H1 (cell line): ENCODE data around the gene EEPD1. TPM values are rescaled to one million over a fixed set of nuclear protein-coding genes. Genes with fewer than 3 reads are reported as not detected.

Experiments used
- CTCF ChIA-PET: fragments of 300-600 bp; sonication (Branson Sonifier 250); formaldehyde crosslinking; loops from one replicate; lab custom pipeline; 2021; ENCODE audit not compliant: partially characterized antibody; lab: Charles Lee
- POLR2A ChIA-PET: fragments of 300-600 bp; sonication (Branson Sonifier 250); formaldehyde crosslinking; loops from one replicate; lab custom pipeline; 2021; ENCODE audit warnings: inconsistent platforms; ENCODE audit not compliant: partially characterized antibody; lab: Charles Lee
- DNase-seq, 2 experiments: peaks; one replicate each; pipeline versions ENCODE4 v3.0.0 to v3.0.0-alpha.2; 2010 to 2022; ENCODE audit warnings: low spot score in 2 of 2, low read depth in 1 of 2, mixed read lengths in 1 of 2
- FAIRE-seq: peaks from 2 replicates; lab custom pipeline; 2011; peaks lifted over from hg19 to GRCh38; lab: Jason Lieb, UNC
- H2AFZ ChIP-seq: 2 replicates; pipeline ENCODE4 v1.8.1; 2012; ENCODE audit warnings: low read length, inconsistent platforms
- H2AK5ac ChIP-seq: 2 replicates; pipeline ENCODE4 v1.6.1; 2013; ENCODE audit warnings: low read depth, low read length
- H2BK120ac ChIP-seq: replicated peaks from 2 replicates; pipeline ENCODE3; 2013; ENCODE audit warnings: low read depth, low read length, inconsistent platforms
- H2BK12ac ChIP-seq: 2 replicates; pipeline ENCODE4 v1.6.1; 2013; ENCODE audit warnings: low read depth, low read length
- H2BK15ac ChIP-seq: 2 replicates; pipeline ENCODE4 v1.6.1; 2013; ENCODE audit warnings: low read length
- H2BK20ac ChIP-seq: 2 replicates; pipeline ENCODE4 v1.6.1; 2013; ENCODE audit warnings: low read length
- H2BK5ac ChIP-seq: 2 replicates; pipeline ENCODE4 v1.6.1; 2013; ENCODE audit warnings: low read depth, low read length
- H3K14ac ChIP-seq: 2 replicates; pipeline ENCODE4 v1.6.1; 2013; ENCODE audit warnings: inconsistent platforms; ENCODE audit not compliant: insufficient read length
- H3K18ac ChIP-seq: 2 replicates; pipeline ENCODE4 v1.6.1; 2013; ENCODE audit warnings: low read length; ENCODE audit errors: extremely low read depth
- H3K23ac ChIP-seq: 2 replicates; pipeline ENCODE4 v1.6.1; 2013; ENCODE audit warnings: inconsistent platforms; ENCODE audit not compliant: insufficient read length
- H3K23me2 ChIP-seq: 2 replicates; pipeline ENCODE4 v1.6.1; 2013; ENCODE audit warnings: low read depth, low read length
- H3K27ac ChIP-seq: 2 replicates; pipeline ENCODE4 v1.6.1; 2011; ENCODE audit warnings: low read depth, low read length, inconsistent platforms
- H3K27me3 ChIP-seq, 4 experiments: replicated peaks in 1 of 4; 1 replicate in 1 of 4; 2 replicates in 3 of 4; pipeline versions ENCODE4 v1.6.1 to v1.8.1; 2011 to 2013; ENCODE audit warnings: low read length in 3 of 4, mild to moderate bottlenecking in 3 of 4, inconsistent platforms in 2 of 4, mixed read lengths in 2 of 4, moderate library complexity in 1 of 4; ENCODE audit not compliant: control insufficient read depth in 3 of 4, insufficient read depth in 3 of 4; ENCODE audit errors: extremely low read depth in 1 of 4
- H3K36me3 ChIP-seq, 4 experiments: 2 replicates each; pipeline versions ENCODE4 v1.6.1 to v1.8.1; 2011 to 2013; ENCODE audit warnings: mild to moderate bottlenecking in 4 of 4, low read length in 3 of 4, moderate library complexity in 2 of 4, control low read depth in 1 of 4, inconsistent platforms in 1 of 4; ENCODE audit not compliant: insufficient read depth in 4 of 4, control insufficient read depth in 2 of 4
- H3K4ac ChIP-seq: replicated peaks from 2 replicates; pipeline ENCODE3; 2013; ENCODE audit warnings: low read length, low read depth, mixed read lengths, inconsistent platforms; ENCODE audit not compliant: insufficient read length
- H3K4me1 ChIP-seq, 4 experiments: replicated peaks in 1 of 4; 1 replicate in 1 of 4; 2 replicates in 3 of 4; pipeline versions ENCODE4 v1.6.1 to v1.8.1; 2011 to 2013; ENCODE audit warnings: low read length in 3 of 4, inconsistent platforms in 2 of 4, mixed read lengths in 1 of 4; ENCODE audit not compliant: insufficient read depth in 4 of 4, control insufficient read depth in 3 of 4
- H3K4me2 ChIP-seq, 2 experiments: 2 replicates each; pipeline versions ENCODE4 v1.6.1 to v1.8.1; 2011 to 2013; ENCODE audit warnings: low read depth in 2 of 2, low read length in 2 of 2, control low read depth in 1 of 2, inconsistent platforms in 1 of 2, mild to moderate bottlenecking in 1 of 2; ENCODE audit not compliant: insufficient read depth in 1 of 2
- H3K4me3 ChIP-seq, 4 experiments: fragments of 200-600, 300-600 bp in 1 of 4; sonication (generic), shearing (Covaris generic), sonication (Bioruptor Twin) in 1 of 4; 2 replicates each; pipeline versions ENCODE4 v1.5.1 to v1.8.1; 2011 to 2016; ENCODE audit warnings: low read length in 4 of 4, low read depth in 3 of 4, control low read depth in 2 of 4, inconsistent platforms in 2 of 4, mild to moderate bottlenecking in 2 of 4, mixed read lengths in 1 of 4, moderate library complexity in 1 of 4; ENCODE audit not compliant: insufficient read depth in 2 of 4; ENCODE audit errors: extremely low read depth in 1 of 4
- H3K56ac ChIP-seq: replicated peaks from 2 replicates; pipeline ENCODE3; 2013; ENCODE audit warnings: low read depth, mild to moderate bottlenecking, mixed read lengths, low read length, inconsistent platforms; ENCODE audit not compliant: insufficient read length
- H3K79me1 ChIP-seq: 2 replicates; pipeline ENCODE4 v1.6.1; 2013; ENCODE audit warnings: low read depth, low read length, control low read depth
- H3K79me2 ChIP-seq, 2 experiments: 2 replicates each; pipeline versions ENCODE4 v1.6.1 to v1.8.1; 2012 to 2013; ENCODE audit warnings: low read length in 2 of 2, mild to moderate bottlenecking in 2 of 2, inconsistent platforms in 1 of 2; ENCODE audit not compliant: insufficient read depth in 2 of 2, control insufficient read depth in 1 of 2
- H3K9ac ChIP-seq, 4 experiments: replicated peaks in 1 of 4; 1 replicate in 1 of 4; 2 replicates in 3 of 4; pipeline versions ENCODE4 v1.6.1 to v1.8.1; 2011 to 2013; ENCODE audit warnings: low read depth in 3 of 4, low read length in 3 of 4, control low read depth in 2 of 4, mild to moderate bottlenecking in 2 of 4, moderate library complexity in 2 of 4, inconsistent platforms in 1 of 4; ENCODE audit errors: extremely low read depth in 1 of 4
- H3K9me3 ChIP-seq, 2 experiments: 2 replicates each; pipeline versions ENCODE4 v1.6.1 to v1.8.1; 2012 to 2013; ENCODE audit warnings: mild to moderate bottlenecking in 2 of 2, moderate library complexity in 2 of 2, control low read depth in 1 of 2, inconsistent platforms in 1 of 2, low read depth in 1 of 2, low read length in 1 of 2, mixed read lengths in 1 of 2; ENCODE audit not compliant: insufficient read depth in 2 of 2
- H4K20me1 ChIP-seq, 2 experiments: replicated peaks in 1 of 2; 2 replicates each; pipeline versions ENCODE3 to v1.8.1; 2011 to 2013; ENCODE audit warnings: inconsistent platforms in 2 of 2, low read length in 2 of 2, mild to moderate bottlenecking in 1 of 2; ENCODE audit not compliant: insufficient read depth in 2 of 2, control insufficient read depth in 1 of 2
- H4K5ac ChIP-seq: 2 replicates; pipeline ENCODE4 v1.6.1; 2013; ENCODE audit warnings: low read length, low read depth, mixed read lengths, inconsistent platforms; ENCODE audit not compliant: insufficient read length
- H4K8ac ChIP-seq: 2 replicates; pipeline ENCODE4 v1.8.0; 2013; ENCODE audit warnings: mild to moderate bottlenecking, moderate library complexity, low read length, inconsistent platforms; ENCODE audit not compliant: insufficient read depth; ENCODE audit errors: extremely low read depth
- H4K91ac ChIP-seq: replicated peaks from 2 replicates; pipeline ENCODE3; 2013; ENCODE audit warnings: low read length, mixed read lengths, inconsistent platforms; ENCODE audit not compliant: insufficient read length
- BRCA1 ChIP-seq: IDR thresholded peaks from 2 replicates; pipeline ENCODE4 v1.6.1; 2012; ENCODE audit warnings: low read depth, low read length, improper control_type of control experiment
- EP300 ChIP-seq, 2 experiments: IDR thresholded peaks; 1 replicate in 1 of 2; 2 replicates in 1 of 2; pipeline ENCODE4 v1.6.1; 2011 to 2012; ENCODE audit warnings: low read depth in 2 of 2, low read length in 2 of 2, mild to moderate bottlenecking in 2 of 2, borderline replicate concordance in 1 of 2, inconsistent platforms in 1 of 2, moderate library complexity in 1 of 2
- EZH2 ChIP-seq: fragments of 200-600 bp; sonication (generic); IDR thresholded peaks from 2 replicates; pipeline ENCODE4 v1.7.1; 2012; ENCODE audit warnings: low read depth, mild to moderate bottlenecking, moderate library complexity, low read length, inconsistent platforms; ENCODE audit not compliant: severe bottlenecking
- NANOG ChIP-seq: IDR thresholded peaks from 2 replicates; pipeline ENCODE4 v1.6.1; 2011; ENCODE audit warnings: low read length, low read depth, mild to moderate bottlenecking, inconsistent platforms; ENCODE audit not compliant: insufficient read depth, poor library complexity, severe bottlenecking
- PHF8 ChIP-seq: fragments of 200-600 bp; sonication (generic); conservative IDR thresholded peaks from 2 replicates; pipeline ENCODE4 v1.7.1; 2012; ENCODE audit warnings: low read depth, mild to moderate bottlenecking, inconsistent platforms, low read length, moderate library complexity
- RAD21 ChIP-seq, 2 experiments: IDR thresholded peaks in 1 of 2; conservative IDR thresholded peaks in 1 of 2; 2 replicates each; pipeline ENCODE4 v1.6.1; 2011; ENCODE audit warnings: low read depth in 2 of 2, low read length in 2 of 2, improper control_type of control experiment in 1 of 2, inconsistent platforms in 1 of 2, mild to moderate bottlenecking in 1 of 2, moderate library complexity in 1 of 2
- SIN3A ChIP-seq, 2 experiments: IDR thresholded peaks in 1 of 2; conservative IDR thresholded peaks in 1 of 2; 2 replicates each; pipeline ENCODE4 v1.6.1; 2011 to 2012; ENCODE audit warnings: low read length in 2 of 2, improper control_type of control experiment in 1 of 2, low read depth in 1 of 2, mild to moderate bottlenecking in 1 of 2
- USF2 ChIP-seq: IDR thresholded peaks from 2 replicates; pipeline ENCODE4 v1.6.1; 2011; ENCODE audit warnings: low read length, improper control_type of control experiment
- WGBS, 2 experiments: shearing (Covaris generic) in 1 of 2; methylation state at CpG; one replicate each; pipeline versions ENCODE4 v1.1.6 to v1.1.7; 2013 to 2015; ENCODE audit warnings: low lambda C conversion rate in 2 of 2, mixed read lengths in 2 of 2, inconsistent platforms in 1 of 2, low coverage in 1 of 2, missing lambda C conversion rate in 1 of 2; ENCODE audit not compliant: insufficient replicate concordance in 2 of 2, insufficient coverage in 1 of 2, insufficient read length in 1 of 2; ENCODE audit errors: extremely low coverage in 1 of 2, missing lambda C conversion rate in 1 of 2; 5-methylcytosine and 5-hydroxymethylcytosine counted together
- polyA plus RNA-seq, 7 experiments: library from polyadenylated mRNA; depleted of rRNA in 3 of 7; stranded (reverse) in 5 of 7; unstranded in 2 of 7; fragments of >200 nt in 5 of 7; fragments of 200-250 nt in 2 of 7; gene quantifications; 1 replicate in 5 of 7; 2 replicates in 1 of 7; 4 replicates in 1 of 7; pipeline versions ENCODE4 v1.2.1 to v1.2.3, GENCODE V29; 2011 to 2013; ENCODE audit warnings: missing spikeins in 2 of 7, mixed read lengths in 2 of 7
- total RNA-seq: library from RNA; stranded (reverse); fragmentation: NEBNext Ultra II Directional; extraction: Animal tissue kit (Norgen Biotek cat#: 25700); gene quantifications from 2 replicates; pipeline ENCODE4 v1.2.1, GENCODE V29; 2021

EEPD1 gene
- total and polyA plus RNA-seq, 2 of the 8 experiments (the other 6 are each of a cell fraction or from before 2014, with no cell fraction given) = 3.1 to 7.8 TPM

GRCh38 chr7:36228039-36228438, 75.0 kb downstream of the EEPD1 start:
- no peak for TF ChIP-seq RAD21 (IDR thresholded peaks at IDR 0.05 in 1 of 2, conservative IDR thresholded peaks at IDR 0.05 in 1 of 2; ENCODE audit: low read depth in 2 of 2, low read length in 2 of 2)
- TF ChIP-seq BRCA1 = no peak
- no peak for TF ChIP-seq NANOG
- TF ChIP-seq EP300 (IDR thresholded peaks at IDR 0.05; ENCODE audit: borderline replicate concordance in 1 of 2, low read depth in 2 of 2, low read length in 2 of 2) = no peak
- no peak for TF ChIP-seq EZH2
- no peak for TF ChIP-seq SIN3A (conservative IDR thresholded peaks at IDR 0.05 in 1 of 2, IDR thresholded peaks at IDR 0.05 in 1 of 2; ENCODE audit: low read depth in 1 of 2, low read length in 2 of 2)
- no peak for TF ChIP-seq PHF8
- TF ChIP-seq USF2 = no peak
- Histone ChIP-seq H3K27ac (no peak overlapping the region), H3K23ac (no peak overlapping the region), H4K20me1 (no peaks in the 10 kb centered on the region), H3K14ac (no peak overlapping the region), H3K79me1 (no peaks in the 10 kb centered on the region), H3K27me3 (no peaks in the 10 kb centered on the region), H3K36me3 (no peaks in the 10 kb centered on the region), H3K4me2 (no peak overlapping the region), H3K4me3 (no peak overlapping the region), H2AFZ (no peak overlapping the region), H4K5ac (no peak overlapping the region), H2AK5ac (no peak overlapping the region), H2BK20ac (no peak overlapping the region), H3K4me1 (no peaks in the 10 kb centered on the region; a peak in 1 of 7 replicates), H2BK120ac (no peak overlapping the region), H3K9me3 (no peaks in the 10 kb centered on the region), H3K56ac (no peak overlapping the region), H4K91ac (no peak overlapping the region), H4K8ac (no peak overlapping the region), H3K18ac (no peak overlapping the region), H2BK12ac (no peak overlapping the region), H3K23me2 (no peaks in the 10 kb centered on the region), H2BK15ac (no peak overlapping the region), H2BK5ac (no peak overlapping the region), H3K9ac (no peak overlapping the region), H3K4ac (no peak overlapping the region), H3K79me2 (no peaks in the 10 kb centered on the region)
- ChIA-PET CTCF (interaction anchor here (0.7 kb wide), 1 partner anchor 57 kb away, joined by 3 read pairs; no protein-coding TSS in a partner anchor), POLR2A (no interaction called here)
- WGBS, 2 experiments = 96% methylated on average over 4 of the region's 4 CpGs; no CpG with 5 or more reads in 1 of the 2 experiments
- DNase-seq (no peak), FAIRE-seq (no peak)
